NT2/D1 (cell line): Measurements from ENCODE around the gene DENND4C.

ENCODE experiments used
- DNase-seq: peaks from one replicate; pipeline ENCODE4 v3.0.0-alpha.2; 2011; ENCODE audit warnings: low read depth, low spot score
- H3K27me3 ChIP-seq: 2 replicates; pipeline ENCODE4 v1.6.0; 2011; ENCODE audit warnings: mild to moderate bottlenecking; ENCODE audit not compliant: insufficient read length, insufficient read depth
- H3K36me3 ChIP-seq: 2 replicates; pipeline ENCODE4 v1.6.1; 2011; ENCODE audit warnings: mild to moderate bottlenecking, low read length, mixed read lengths; ENCODE audit not compliant: insufficient read depth, insufficient read length
- H3K4me1 ChIP-seq: 2 replicates; pipeline ENCODE4 v1.5.1; 2011; ENCODE audit not compliant: insufficient read depth, insufficient read length
- H3K4me3 ChIP-seq: 2 replicates; pipeline ENCODE4 v1.5.1; 2011; ENCODE audit warnings: low read depth; ENCODE audit not compliant: insufficient read length
- H3K9ac ChIP-seq: 2 replicates; pipeline ENCODE4 v1.6.0; 2011; ENCODE audit warnings: low read depth; ENCODE audit not compliant: insufficient read length
- H3K9me3 ChIP-seq: 2 replicates; pipeline ENCODE4 v1.5.1; 2011; ENCODE audit warnings: mild to moderate bottlenecking, low read length; ENCODE audit not compliant: insufficient read depth
- SUZ12 ChIP-seq: IDR thresholded peaks from 2 replicates; pipeline ENCODE4 v1.6.1; 2011; ENCODE audit not compliant: insufficient read length, insufficient read depth; ENCODE audit errors: extremely low read depth
- YY1 ChIP-seq: IDR thresholded peaks from 2 replicates; pipeline ENCODE4 v1.6.1; 2011; ENCODE audit not compliant: insufficient read length, insufficient read depth
- ZNF274 ChIP-seq: IDR thresholded peaks from 2 replicates; pipeline ENCODE4 v1.6.1; 2011; ENCODE audit warnings: mild to moderate bottlenecking, low read depth, low read length

The DENND4C gene

GRCh38 chr9:19271081-19271480, 40.6 kb downstream of the DENND4C start:
- TF ChIP-seq ZNF274 (no peak), SUZ12 (no peak), YY1 (no peak)
- Histone ChIP-seq H3K36me3 (peaks cover under 1% of the 10 kb centered on the region), H3K4me1 (no peaks in the 10 kb centered on the region), H3K9me3 (0 out of 2 replicates have a peak, but pooled peaks cover 9% of the 10 kb centered on the region), H3K9ac (no peak overlapping the region), H3K27me3 (no peaks in the 10 kb centered on the region), H3K4me3 (no peak overlapping the region)
- DNase-seq = no peak

- DNase-seq = no peak
- Histone ChIP-seq H3K36me3 (no peaks in the 10 kb centered on the region), H3K27me3 (no peaks in the 10 kb centered on the region), H3K9me3 (no peaks in the 10 kb centered on the region), H3K9ac (no peak overlapping the region), H3K4me1 (no peaks in the 10 kb centered on the region), H3K4me3 (no peak overlapping the region)
- TF ChIP-seq ZNF274 (no peak), SUZ12 (no peak), YY1 (no peak)
Observed at GRCh38 chr9:19281801-19282200, 51.3 kb downstream of the DENND4C start.

GRCh38 chr9:19283072-19283710, 52.7 kb downstream of the DENND4C start:
- Histone ChIP-seq H3K4me1 (no peaks in the 10 kb centered on the region), H3K9ac (no peak overlapping the region), H3K4me3 (no peak overlapping the region), H3K36me3 (no peaks in the 10 kb centered on the region), H3K27me3 (no peaks in the 10 kb centered on the region), H3K9me3 (no peaks in the 10 kb centered on the region)
- DNase-seq = no peak
- TF ChIP-seq ZNF274 (no peak), SUZ12 (no peak), YY1 (no peak)

DNA sequence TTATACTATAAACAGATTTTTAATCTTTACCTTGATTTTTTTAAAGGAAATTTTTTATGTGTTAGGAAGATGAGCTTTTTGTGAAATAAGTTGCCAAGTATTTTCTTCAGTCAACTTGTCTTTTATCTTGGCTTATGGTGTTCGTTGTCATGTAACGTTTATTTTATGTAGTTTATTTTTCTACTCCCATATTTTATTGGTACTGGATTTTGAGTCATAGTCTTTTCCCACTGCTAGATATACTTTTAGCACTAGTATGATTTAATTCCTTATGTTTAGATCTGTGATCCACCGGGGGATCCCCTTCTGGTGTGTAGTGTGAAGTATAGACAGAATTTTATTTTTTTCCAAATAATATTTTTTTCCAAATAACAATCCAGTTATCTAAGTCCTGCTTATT, 54.2 kb downstream of the DENND4C start:
- H3K27me3 ChIP-seq = no peaks in the 10 kb centered on the region
- no peak overlapping the region for H3K4me3 ChIP-seq
- no peak for DNase-seq
- peaks cover 3% of the 10 kb centered on the region for H3K36me3 ChIP-seq
- H3K9ac ChIP-seq = no peak overlapping the region
- no peaks in the 10 kb centered on the region for H3K9me3 ChIP-seq
- no peak for TF ChIP-seq YY1
- TF ChIP-seq ZNF274 = no peak
- TF ChIP-seq SUZ12 = no peak
- no peaks in the 10 kb centered on the region for H3K4me1 ChIP-seq

DNA sequence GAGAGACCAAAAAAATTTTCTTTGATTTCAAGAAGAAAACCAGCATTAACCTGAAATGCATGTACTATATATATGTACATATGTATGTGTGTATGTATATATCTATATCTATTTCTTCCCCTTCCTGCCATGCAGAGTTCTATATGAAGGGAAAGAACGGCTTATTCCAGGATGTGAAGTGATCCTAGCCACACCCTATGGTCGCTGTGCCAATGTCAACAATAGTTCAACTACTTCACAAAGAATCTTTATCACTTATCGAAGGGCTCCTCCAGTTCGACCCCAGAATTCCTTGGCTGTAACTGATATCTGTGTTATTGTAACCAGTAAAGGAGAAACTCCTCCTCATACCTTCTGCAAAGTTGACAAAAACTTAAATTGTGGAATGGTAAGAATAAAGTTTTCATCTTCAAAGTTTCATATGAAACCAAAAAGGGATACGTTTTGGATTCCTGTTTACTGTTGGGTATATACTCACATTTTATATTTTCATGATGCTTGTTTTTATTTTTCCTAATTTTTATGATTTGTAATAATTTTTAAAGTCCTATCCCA, 56.2 kb downstream of the DENND4C start:
- Histone ChIP-seq H3K9ac (no peak overlapping the region), H3K36me3 (peaks cover 10% of the 10 kb centered on the region), H3K9me3 (no peaks in the 10 kb centered on the region), H3K4me1 (no peaks in the 10 kb centered on the region), H3K27me3 (no peaks in the 10 kb centered on the region), H3K4me3 (no peak overlapping the region)
- TF ChIP-seq YY1 (no peak), ZNF274 (no peak), SUZ12 (no peak)
- no peak for DNase-seq

DNA sequence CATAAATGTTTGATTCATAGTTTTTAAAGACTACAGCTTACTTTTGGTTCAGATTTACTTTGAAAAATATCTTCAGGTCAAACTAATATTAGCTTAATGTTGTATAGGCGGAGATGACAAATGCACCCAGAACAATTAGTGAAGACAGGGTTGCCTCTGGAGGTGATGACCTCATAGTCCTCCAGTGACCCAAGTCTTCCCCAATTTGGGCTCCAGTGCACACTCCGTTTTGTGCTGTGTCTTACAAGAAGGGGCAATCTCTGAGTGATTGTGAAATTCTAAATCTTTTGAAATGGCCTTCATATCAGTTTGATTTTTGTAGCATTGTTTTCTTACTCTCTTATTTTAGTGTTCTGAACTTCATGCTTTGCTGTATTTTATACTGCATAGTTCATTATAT, 57.6 kb downstream of the DENND4C start:
- no peak for TF ChIP-seq SUZ12
- TF ChIP-seq ZNF274 = no peak
- no peak for TF ChIP-seq YY1
- no peaks in the 10 kb centered on the region for H3K9me3 ChIP-seq
- H3K27me3 ChIP-seq = no peaks in the 10 kb centered on the region
- no peak overlapping the region for H3K9ac ChIP-seq
- peaks cover 16% of the 10 kb centered on the region for H3K36me3 ChIP-seq
- no peak overlapping the region for H3K4me3 ChIP-seq
- H3K4me1 ChIP-seq = no peaks in the 10 kb centered on the region
- no peak for DNase-seq

GRCh38 chr9:19290103-19290502, 59.6 kb downstream of the DENND4C start:
- peaks cover 16% of the 10 kb centered on the region for H3K36me3 ChIP-seq
- TF ChIP-seq ZNF274 (no peak), YY1 (no peak), SUZ12 (no peak)
- no peak for DNase-seq
- no peak overlapping the region for H3K4me3 ChIP-seq
- no peaks in the 10 kb centered on the region for H3K9me3 ChIP-seq
- no peaks in the 10 kb centered on the region for H3K4me1 ChIP-seq
- no peak overlapping the region for H3K9ac ChIP-seq
- no peaks in the 10 kb centered on the region for H3K27me3 ChIP-seq
